ENCODE data around the gene ZNF780A.

GRCh38 chr19:40054632-40055031 is 36.1 kb downstream of the ZNF780A start:
- TF ChIP-seq TAF1 (IDR thresholded peaks at IDR 0.05; ENCODE audit: low read depth, low read length) (no peak), POLR2A (IDR thresholded peaks at IDR 0.05; ENCODE audit: low read depth, low read length) (no peak)

Measured in GM12891 (cell line).